ENCODE measurements around the gene DSG3.
A peak's percentile ranks its signal among the peaks of the same experiment; 100 is the strongest.
"Not testable (repeated sequence)": the region's sequence is repeated elsewhere in the genome, so short reads cannot be mapped to it uniquely, and the experiment has no call there.

The DSG3 gene

GRCh38 chr18:31497404-31497835, 49.9 kb downstream of the DSG3 start:
- peak overlapping the region; percentile 47 for H3K4me3 ChIP-seq (ENCODE audit: low read length)
- no peaks in the 10 kb centered on the region for H3K9me3 ChIP-seq (ENCODE audit: control insufficient read depth, low read length)
- H3K36me3 ChIP-seq (ENCODE audit: control insufficient read depth, insufficient read depth, low read length) = no peaks in the 10 kb centered on the region
- peak overlapping the region; percentile 91 for H3K9ac ChIP-seq (ENCODE audit: low read length)
- no peaks in the 10 kb centered on the region for H3K27me3 ChIP-seq (ENCODE audit: control insufficient read depth, insufficient read depth, low read length)
- peaks cover 17% of the 10 kb centered on the region for H3K4me1 ChIP-seq (ENCODE audit: control insufficient read depth, insufficient read depth, low read length)

- H3K4me1 ChIP-seq (ENCODE audit: control insufficient read depth, insufficient read depth, low read length) = peaks cover 17% of the 10 kb centered on the region
- H3K9ac ChIP-seq (ENCODE audit: low read length) = peak within 1 kb of the TSS; percentile 91
- H3K36me3 ChIP-seq (ENCODE audit: control insufficient read depth, insufficient read depth, low read length) = no peaks in the 10 kb centered on the region
- peak within 1 kb of the TSS; percentile 47 for H3K4me3 ChIP-seq (ENCODE audit: low read length)
- H3K27me3 ChIP-seq (ENCODE audit: control insufficient read depth, insufficient read depth, low read length) = no peaks in the 10 kb centered on the region
- no peaks in the 10 kb centered on the region for H3K9me3 ChIP-seq (ENCODE audit: control insufficient read depth, low read length)
Measured at GRCh38 chr18:31497836-31498573, 50.5 kb downstream of the DSG3 start, which contains the start of gene DSG2. Gene DSG2, plus strand, starts transcription at chr18:31498177. Its CDS starts 75 bp downstream, at chr18:31498252.

GRCh38 chr18:31498574-31499524, 51.3 kb downstream of the DSG3 start:
- H3K27me3 ChIP-seq (ENCODE audit: control insufficient read depth, insufficient read depth, low read length) = no peaks in the 10 kb centered on the region
- H3K4me1 ChIP-seq (ENCODE audit: control insufficient read depth, insufficient read depth, low read length) = peaks cover 17% of the 10 kb centered on the region
- H3K36me3 ChIP-seq (ENCODE audit: control insufficient read depth, insufficient read depth, low read length) = no peaks in the 10 kb centered on the region
- H3K4me3 ChIP-seq (ENCODE audit: low read length) = peak overlapping the region; percentile 37
- no peaks in the 10 kb centered on the region for H3K9me3 ChIP-seq (ENCODE audit: control insufficient read depth, low read length)
- peak overlapping the region; percentile 91 for H3K9ac ChIP-seq (ENCODE audit: low read length)

GRCh38 chr18:31500051-31500688, 52.6 kb downstream of the DSG3 start:
- Histone ChIP-seq H3K36me3 (ENCODE audit: control insufficient read depth, insufficient read depth, low read length) (no peaks in the 10 kb centered on the region), H3K4me3 (ENCODE audit: low read length) (no peak overlapping the region), H3K9me3 (ENCODE audit: control insufficient read depth, low read length) (no peaks in the 10 kb centered on the region), H3K27me3 (ENCODE audit: control insufficient read depth, insufficient read depth, low read length) (no peaks in the 10 kb centered on the region), H3K9ac (ENCODE audit: low read length) (no peak overlapping the region), H3K4me1 (ENCODE audit: control insufficient read depth, insufficient read depth, low read length) (peaks cover 22% of the 10 kb centered on the region)

- peaks cover 24% of the 10 kb centered on the region for H3K4me1 ChIP-seq (ENCODE audit: control insufficient read depth, insufficient read depth, low read length)
- no peaks in the 10 kb centered on the region for H3K36me3 ChIP-seq (ENCODE audit: control insufficient read depth, insufficient read depth, low read length)
- no peak overlapping the region for H3K9ac ChIP-seq (ENCODE audit: low read length)
- H3K4me3 ChIP-seq (ENCODE audit: low read length) = no peak overlapping the region
- no peaks in the 10 kb centered on the region for H3K9me3 ChIP-seq (ENCODE audit: control insufficient read depth, low read length)
- H3K27me3 ChIP-seq (ENCODE audit: control insufficient read depth, insufficient read depth, low read length) = no peaks in the 10 kb centered on the region
Measured at GRCh38 chr18:31503011-31503410, 55.5 kb downstream of the DSG3 start.

GRCh38 chr18:31504455-31505147, 57.1 kb downstream of the DSG3 start:
- no peak overlapping the region for H3K4me3 ChIP-seq (ENCODE audit: low read length)
- H3K36me3 ChIP-seq (ENCODE audit: control insufficient read depth, insufficient read depth, low read length) = no peaks in the 10 kb centered on the region
- no peak overlapping the region for H3K9ac ChIP-seq (ENCODE audit: low read length)
- H3K4me1 ChIP-seq (ENCODE audit: control insufficient read depth, insufficient read depth, low read length) = peaks cover 23% of the 10 kb centered on the region
- H3K9me3 ChIP-seq (ENCODE audit: control insufficient read depth, low read length) = no peaks in the 10 kb centered on the region
- no peaks in the 10 kb centered on the region for H3K27me3 ChIP-seq (ENCODE audit: control insufficient read depth, insufficient read depth, low read length)

GRCh38 chr18:31505156-31505555, 57.6 kb downstream of the DSG3 start:
- Histone ChIP-seq H3K9ac (ENCODE audit: low read length) (no peak overlapping the region), H3K4me3 (ENCODE audit: low read length) (no peak overlapping the region), H3K27me3 (ENCODE audit: control insufficient read depth, insufficient read depth, low read length) (no peaks in the 10 kb centered on the region), H3K36me3 (ENCODE audit: control insufficient read depth, insufficient read depth, low read length) (no peaks in the 10 kb centered on the region), H3K9me3 (ENCODE audit: control insufficient read depth, low read length) (no peaks in the 10 kb centered on the region), H3K4me1 (ENCODE audit: control insufficient read depth, insufficient read depth, low read length) (peaks cover 25% of the 10 kb centered on the region)

- Histone ChIP-seq H3K9ac (ENCODE audit: low read length) (no peak overlapping the region), H3K36me3 (ENCODE audit: control insufficient read depth, insufficient read depth, low read length) (no peaks in the 10 kb centered on the region), H3K4me3 (ENCODE audit: low read length) (no peak overlapping the region), H3K9me3 (ENCODE audit: control insufficient read depth, low read length) (no peaks in the 10 kb centered on the region), H3K27me3 (ENCODE audit: control insufficient read depth, insufficient read depth, low read length) (no peaks in the 10 kb centered on the region), H3K4me1 (ENCODE audit: control insufficient read depth, insufficient read depth, low read length) (peaks cover 26% of the 10 kb centered on the region)
Measured at GRCh38 chr18:31506024-31506742, 58.6 kb downstream of the DSG3 start.

GRCh38 chr18:31507124-31507523, 59.6 kb downstream of the DSG3 start:
- not testable (repeated sequence) for H3K9me3 ChIP-seq (ENCODE audit: control insufficient read depth, low read length); H3K4me3 ChIP-seq (ENCODE audit: low read length); H3K27me3 ChIP-seq (ENCODE audit: control insufficient read depth, insufficient read depth, low read length)

GRCh38 chr18:31508781-31509180, 61.2 kb downstream of the DSG3 start:
- Histone ChIP-seq H3K27me3 (ENCODE audit: control insufficient read depth, insufficient read depth, low read length) (no peaks in the 10 kb centered on the region), H3K4me1 (ENCODE audit: control insufficient read depth, insufficient read depth, low read length) (peaks cover 42% of the 10 kb centered on the region)

More at GRCh38 chr18:31507124-31507523, 59.6 kb downstream of the DSG3 start:
- H3K9ac ChIP-seq (ENCODE audit: low read length); H3K36me3 ChIP-seq (ENCODE audit: control insufficient read depth, insufficient read depth, low read length): not testable (repeated sequence)
- H3K4me1 ChIP-seq (ENCODE audit: control insufficient read depth, insufficient read depth, low read length) = peaks cover 32% of the 10 kb centered on the region

GRCh38 chr18:31509571-31509970, 62.0 kb downstream of the DSG3 start:
- H3K9ac ChIP-seq (ENCODE audit: low read length) = no peak overlapping the region
- peaks cover 42% of the 10 kb centered on the region for H3K4me1 ChIP-seq (ENCODE audit: control insufficient read depth, insufficient read depth, low read length)
- H3K36me3 ChIP-seq (ENCODE audit: control insufficient read depth, insufficient read depth, low read length) = no peaks in the 10 kb centered on the region
- H3K9me3 ChIP-seq (ENCODE audit: control insufficient read depth, low read length) = no peaks in the 10 kb centered on the region
- no peak overlapping the region for H3K4me3 ChIP-seq (ENCODE audit: low read length)
- H3K27me3 ChIP-seq (ENCODE audit: control insufficient read depth, insufficient read depth, low read length) = no peaks in the 10 kb centered on the region

More at GRCh38 chr18:31508781-31509180, 61.2 kb downstream of the DSG3 start:
- no peaks in the 10 kb centered on the region for H3K9me3 ChIP-seq (ENCODE audit: control insufficient read depth, low read length)
- no peaks in the 10 kb centered on the region for H3K36me3 ChIP-seq (ENCODE audit: control insufficient read depth, insufficient read depth, low read length)
- H3K4me3 ChIP-seq (ENCODE audit: low read length) = no peak overlapping the region
- H3K9ac ChIP-seq (ENCODE audit: low read length) = no peak overlapping the region

All from mucosa of stomach (tissue), 1 donor.